ENCODE measurements around the gene DCBLD2.

Gene DCBLD2

DNA sequence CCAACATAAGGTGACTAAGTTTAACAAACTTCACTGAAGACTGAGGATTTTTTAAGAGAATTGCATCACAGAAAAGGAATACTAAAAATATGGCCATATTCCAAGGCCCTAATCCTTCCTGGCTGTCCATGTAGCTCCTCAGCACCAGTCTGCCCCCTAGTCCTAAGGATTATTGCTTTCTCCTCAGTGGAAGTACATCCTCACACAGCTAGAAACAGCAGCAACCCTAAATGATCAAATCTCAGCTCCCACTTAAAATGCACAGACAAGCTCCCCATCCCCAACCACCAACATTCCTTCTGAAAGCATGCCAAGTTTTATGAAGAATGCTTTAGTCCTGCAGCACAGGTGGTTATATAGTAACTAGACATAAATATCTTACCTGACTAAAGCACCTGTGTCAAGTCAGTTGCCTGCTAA, 123.7 kb downstream of the DCBLD2 start:
- H3K9me3 Mint-ChIP-seq: no peaks in the 10 kb centered on the region
- no peaks in the 10 kb centered on the region for H3K4me1 Mint-ChIP-seq
- no peaks in the 10 kb centered on the region for H3K36me3 Mint-ChIP-seq
- no peak overlapping the region for H3K27ac Mint-ChIP-seq
- H3K27me3 Mint-ChIP-seq: peaks cover 11% of the 10 kb centered on the region
- H3K4me3 Mint-ChIP-seq: no peak overlapping the region

DNA sequence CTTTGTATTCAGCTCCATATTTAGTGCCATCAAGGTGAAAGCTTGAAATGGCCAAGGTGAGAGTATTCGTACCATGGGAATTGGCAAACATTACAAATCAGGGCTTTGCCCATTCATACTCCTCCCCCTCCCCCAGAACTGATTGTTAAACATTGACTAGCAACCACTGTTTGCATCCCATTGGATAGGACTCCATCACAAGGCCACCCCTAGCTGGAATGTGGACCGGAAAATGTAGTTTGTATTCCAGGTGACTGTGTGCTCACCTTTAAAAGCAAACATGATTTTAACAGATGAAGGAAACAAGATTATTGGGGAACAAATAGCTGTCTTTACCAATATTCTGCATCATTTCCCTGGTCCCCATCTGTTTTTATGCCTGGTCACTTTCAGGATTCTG, 124.2 kb downstream of the DCBLD2 start:
- peaks cover 11% of the 10 kb centered on the region for H3K27me3 Mint-ChIP-seq
- no peaks in the 10 kb centered on the region for H3K36me3 Mint-ChIP-seq

DNA sequence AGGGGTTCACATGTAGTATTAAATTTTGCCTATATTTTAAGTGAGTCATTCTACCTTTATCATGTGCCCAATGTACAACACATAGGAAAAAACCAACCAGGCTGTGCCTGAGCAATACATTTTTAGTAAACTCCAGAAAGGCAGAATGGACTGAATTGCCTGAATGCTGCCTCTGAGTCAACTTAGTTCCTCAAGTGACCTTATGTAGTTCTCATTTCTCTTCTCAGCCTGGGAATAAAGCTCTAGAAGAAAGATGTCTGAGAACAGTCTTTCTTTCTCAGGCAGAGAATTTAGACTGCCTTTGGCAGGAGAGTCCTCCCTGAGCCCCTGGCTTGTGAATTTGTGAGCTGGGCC, 125.4 kb downstream of the DCBLD2 start:
- Mint-ChIP-seq H3K9me3 (no peaks in the 10 kb centered on the region), H3K27me3 (peaks cover 11% of the 10 kb centered on the region), H3K27ac (no peak overlapping the region), H3K4me3 (no peak overlapping the region), H3K4me1 (no peaks in the 10 kb centered on the region), H3K36me3 (no peaks in the 10 kb centered on the region)

More for the DNA sequence above, 124.2 kb downstream of the DCBLD2 start:
- Mint-ChIP-seq H3K4me3 (no peak overlapping the region), H3K27ac (no peak overlapping the region), H3K4me1 (no peaks in the 10 kb centered on the region), H3K9me3 (no peaks in the 10 kb centered on the region)

DNA sequence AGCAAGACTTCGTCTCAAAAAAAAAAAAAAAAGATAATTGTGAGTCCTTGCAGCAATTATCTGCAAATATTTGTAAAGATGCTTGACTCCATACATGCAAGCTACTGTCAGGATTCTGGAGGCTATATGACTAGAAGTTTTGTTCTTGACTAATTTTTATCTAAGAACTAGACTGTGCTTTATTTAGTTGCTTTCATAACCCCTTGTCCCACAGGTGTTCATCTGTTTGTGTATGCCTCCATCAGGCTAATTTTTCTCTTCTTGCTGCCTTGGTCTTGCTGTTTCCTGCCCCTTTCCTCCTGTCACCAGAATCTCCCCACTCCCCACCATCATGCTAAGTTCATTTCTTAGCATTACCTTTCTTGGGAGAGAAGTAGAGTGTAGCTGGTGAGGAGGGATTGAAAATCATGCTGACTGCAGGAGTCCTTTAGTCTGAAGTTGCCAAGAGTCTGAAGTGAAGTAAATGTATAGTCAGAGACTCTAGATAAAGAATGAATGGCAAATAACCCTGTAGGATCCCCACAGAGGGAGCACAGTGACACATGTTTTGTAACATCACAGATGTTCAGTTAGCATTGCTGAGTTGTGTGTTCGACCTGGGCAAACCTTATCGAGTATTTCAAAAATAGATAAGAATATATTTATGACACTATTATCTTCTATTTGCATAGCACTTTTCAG, 125.9 kb downstream of the DCBLD2 start:
- H3K36me3 Mint-ChIP-seq: no peaks in the 10 kb centered on the region
- H3K4me3 Mint-ChIP-seq: no peak overlapping the region
- no peaks in the 10 kb centered on the region for H3K4me1 Mint-ChIP-seq
- no peak overlapping the region for H3K27ac Mint-ChIP-seq
- peaks cover 12% of the 10 kb centered on the region for H3K27me3 Mint-ChIP-seq
- H3K9me3 Mint-ChIP-seq: no peaks in the 10 kb centered on the region

DNA sequence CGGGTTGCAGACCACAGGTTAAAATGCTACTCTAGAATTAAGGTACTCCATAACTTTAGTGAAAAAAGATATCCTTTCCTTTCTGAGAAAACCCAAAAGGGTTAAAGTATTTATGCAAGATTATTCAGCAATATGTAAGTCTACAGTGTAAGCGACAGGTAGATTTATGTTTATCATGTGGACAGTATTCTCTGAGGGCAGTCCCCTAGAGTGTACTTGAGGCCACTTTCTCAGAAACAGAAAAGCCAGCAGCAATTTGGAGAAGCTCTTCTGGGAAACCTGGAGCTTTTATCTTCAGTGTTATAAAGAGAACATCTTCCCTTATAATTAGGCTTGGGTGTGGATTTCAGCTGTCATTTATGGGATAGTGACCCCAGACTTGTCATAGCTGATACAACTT, 129.5 kb downstream of the DCBLD2 start:
- no peak overlapping the region for H3K4me3 Mint-ChIP-seq
- no peak overlapping the region for H3K27ac Mint-ChIP-seq
- H3K4me1 Mint-ChIP-seq: no peaks in the 10 kb centered on the region
- H3K9me3 Mint-ChIP-seq: no peaks in the 10 kb centered on the region
- H3K36me3 Mint-ChIP-seq: no peaks in the 10 kb centered on the region
- peaks cover 16% of the 10 kb centered on the region for H3K27me3 Mint-ChIP-seq

DNA sequence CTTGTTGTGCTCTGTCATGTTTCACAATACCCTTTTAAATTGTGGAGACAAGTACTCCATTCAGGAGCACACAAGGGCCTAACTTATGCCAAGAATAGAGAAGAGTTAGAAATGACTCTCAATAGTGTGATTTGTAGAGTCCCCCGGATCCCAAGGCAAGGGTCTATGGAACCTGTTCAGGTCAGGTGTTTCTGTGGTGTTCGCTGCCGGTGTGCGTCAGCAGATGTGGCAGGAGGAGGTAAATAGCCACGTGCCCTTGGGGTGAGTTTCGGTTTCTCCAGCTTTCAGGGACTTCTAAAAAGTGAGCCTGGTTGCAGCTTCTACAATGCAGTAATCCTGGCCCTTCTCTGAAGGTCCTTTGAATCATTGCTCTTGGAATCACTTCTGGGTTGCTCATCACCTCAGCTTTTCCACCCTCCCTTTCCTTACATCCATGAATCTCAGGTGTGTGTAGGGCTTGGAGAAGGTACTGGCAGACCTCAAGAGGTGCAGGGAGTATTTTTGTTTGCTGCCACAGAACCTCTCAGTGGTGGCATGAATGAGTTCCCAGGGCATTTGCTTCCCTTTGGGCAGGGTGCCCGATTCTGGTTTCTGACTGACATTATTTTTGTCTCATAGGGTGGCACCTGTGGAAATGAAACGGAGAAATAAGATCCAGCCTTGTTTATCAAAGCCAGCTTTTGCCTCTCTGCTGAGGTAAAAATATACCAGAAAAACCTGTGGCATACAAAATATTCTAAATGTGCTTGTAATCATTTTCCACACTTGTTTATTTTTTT, 131.0 kb downstream of the DCBLD2 start:
- Mint-ChIP-seq H3K9me3 (no peaks in the 10 kb centered on the region), H3K27me3 (peaks cover 16% of the 10 kb centered on the region), H3K4me1 (no peaks in the 10 kb centered on the region), H3K4me3 (no peak overlapping the region), H3K27ac (no peak overlapping the region), H3K36me3 (no peaks in the 10 kb centered on the region)

DNA sequence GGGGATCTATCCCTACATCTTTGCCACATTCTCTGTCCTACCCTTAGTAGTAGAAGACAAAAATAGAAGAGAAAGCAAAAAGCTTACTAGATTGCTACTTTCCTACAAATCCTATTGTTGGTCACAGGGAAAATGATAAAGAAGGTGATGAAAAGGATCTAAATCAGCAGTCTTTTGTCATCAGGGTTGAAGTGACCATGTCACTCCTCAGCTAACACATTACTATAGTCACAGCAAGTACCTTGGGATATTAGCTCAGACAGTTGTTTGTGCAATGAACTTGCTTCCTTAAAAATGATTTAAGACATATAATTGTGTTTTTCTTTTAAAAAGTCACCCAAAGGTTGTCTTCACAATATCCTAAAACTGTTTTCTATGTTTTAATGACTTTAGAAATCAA, 132.0 kb downstream of the DCBLD2 start:
- no peaks in the 10 kb centered on the region for H3K36me3 Mint-ChIP-seq
- no peaks in the 10 kb centered on the region for H3K4me1 Mint-ChIP-seq
- no peak overlapping the region for H3K4me3 Mint-ChIP-seq
- no peak overlapping the region for H3K27ac Mint-ChIP-seq
- peaks cover 14% of the 10 kb centered on the region for H3K27me3 Mint-ChIP-seq
- no peaks in the 10 kb centered on the region for H3K9me3 Mint-ChIP-seq

DNA sequence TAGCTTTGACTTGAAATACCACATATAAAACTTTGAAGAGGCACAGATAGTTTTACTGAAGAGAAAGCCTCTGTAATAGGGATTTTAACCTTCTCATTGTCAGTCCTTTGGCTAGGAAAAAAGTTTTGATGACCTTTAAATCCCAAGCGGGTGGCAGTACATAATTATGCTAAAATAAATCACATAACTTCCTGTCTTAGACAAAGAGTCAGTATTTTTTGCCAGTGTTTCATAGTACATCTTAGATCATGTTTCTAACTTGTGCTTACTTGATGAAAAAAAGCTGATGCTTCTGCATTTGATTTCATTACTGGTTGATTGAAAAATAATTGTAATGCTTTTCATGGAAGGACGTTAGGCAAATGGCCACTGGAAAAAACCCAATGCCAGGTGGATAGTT, 132.5 kb downstream of the DCBLD2 start:
- H3K9me3 Mint-ChIP-seq: no peaks in the 10 kb centered on the region
- H3K4me1 Mint-ChIP-seq: no peaks in the 10 kb centered on the region
- peaks cover 13% of the 10 kb centered on the region for H3K27me3 Mint-ChIP-seq
- no peaks in the 10 kb centered on the region for H3K36me3 Mint-ChIP-seq
- H3K4me3 Mint-ChIP-seq: no peak overlapping the region
- H3K27ac Mint-ChIP-seq: no peak overlapping the region

DNA sequence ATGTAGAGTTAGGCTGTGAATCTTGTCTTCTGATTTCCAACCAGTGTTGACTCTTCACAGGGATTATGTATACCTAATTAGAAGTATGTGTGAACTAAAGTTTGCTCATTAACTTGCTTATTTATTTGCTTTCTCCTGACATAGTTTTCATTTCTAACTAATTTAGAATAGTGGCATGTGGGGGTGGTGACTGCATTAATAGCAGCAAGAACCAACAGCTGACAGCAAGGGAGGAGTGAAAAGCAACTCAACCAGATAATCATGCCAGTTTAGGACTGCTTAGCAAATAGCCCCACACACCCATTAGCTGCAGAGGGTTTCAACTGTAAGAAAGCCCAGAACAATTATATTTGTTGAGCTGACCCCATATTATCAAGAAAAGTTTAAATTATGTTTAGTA, 134.6 kb downstream of the DCBLD2 start:
- no peak overlapping the region for H3K27ac Mint-ChIP-seq
- H3K36me3 Mint-ChIP-seq: no peaks in the 10 kb centered on the region
- H3K4me3 Mint-ChIP-seq: no peak overlapping the region
- no peaks in the 10 kb centered on the region for H3K4me1 Mint-ChIP-seq
- H3K9me3 Mint-ChIP-seq: no peaks in the 10 kb centered on the region
- peaks cover 18% of the 10 kb centered on the region for H3K27me3 Mint-ChIP-seq

DNA sequence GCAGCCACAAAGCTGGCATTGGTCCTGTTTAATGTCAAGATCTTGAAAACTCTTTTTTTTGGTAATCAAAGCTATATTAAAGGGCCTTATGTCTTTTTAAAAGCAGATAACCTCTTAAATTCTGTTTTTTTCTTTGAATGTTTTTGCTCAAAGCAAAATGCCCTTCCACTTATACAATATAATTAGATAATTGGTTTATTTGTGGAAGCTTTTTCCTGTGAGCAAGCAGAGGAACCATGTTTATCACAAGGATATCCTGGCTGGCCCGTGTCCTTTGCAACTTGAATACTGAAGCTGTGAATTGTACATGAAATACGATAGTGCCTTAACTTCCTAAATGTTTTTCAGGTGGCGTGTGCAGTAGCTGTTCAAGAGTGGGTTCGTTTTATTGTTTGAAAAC, 135.8 kb downstream of the DCBLD2 start:
- H3K27me3 Mint-ChIP-seq: peaks cover 19% of the 10 kb centered on the region
- H3K36me3 Mint-ChIP-seq: no peaks in the 10 kb centered on the region
- no peaks in the 10 kb centered on the region for H3K4me1 Mint-ChIP-seq
- H3K9me3 Mint-ChIP-seq: no peaks in the 10 kb centered on the region
- H3K27ac Mint-ChIP-seq: no peak overlapping the region
- H3K4me3 Mint-ChIP-seq: no peak overlapping the region

DNA sequence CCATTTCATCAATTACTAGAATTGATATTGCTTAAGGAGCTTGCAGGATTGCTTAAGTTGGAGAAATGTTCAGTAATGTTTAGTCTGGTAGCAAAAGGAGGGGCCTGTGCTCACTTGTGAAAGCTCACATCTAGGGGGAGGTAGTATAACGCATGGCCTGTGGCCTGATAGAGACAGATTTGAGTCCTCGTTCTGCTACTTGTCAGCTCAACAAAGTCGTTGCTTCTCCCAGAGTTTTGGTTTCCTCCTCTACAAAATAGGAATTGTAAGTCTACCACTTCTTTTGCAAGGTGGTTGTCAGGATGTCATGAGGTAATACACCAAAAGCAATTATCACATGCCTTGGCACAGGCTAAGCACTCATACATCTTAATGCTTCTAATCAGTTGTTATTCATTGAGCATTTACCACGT, 137.0 kb downstream of the DCBLD2 start:
- no peaks in the 10 kb centered on the region for H3K4me1 Mint-ChIP-seq
- no peak overlapping the region for H3K4me3 Mint-ChIP-seq
- H3K27me3 Mint-ChIP-seq: peaks cover 15% of the 10 kb centered on the region
- no peaks in the 10 kb centered on the region for H3K9me3 Mint-ChIP-seq
- H3K36me3 Mint-ChIP-seq: no peaks in the 10 kb centered on the region
- no peak overlapping the region for H3K27ac Mint-ChIP-seq

DNA sequence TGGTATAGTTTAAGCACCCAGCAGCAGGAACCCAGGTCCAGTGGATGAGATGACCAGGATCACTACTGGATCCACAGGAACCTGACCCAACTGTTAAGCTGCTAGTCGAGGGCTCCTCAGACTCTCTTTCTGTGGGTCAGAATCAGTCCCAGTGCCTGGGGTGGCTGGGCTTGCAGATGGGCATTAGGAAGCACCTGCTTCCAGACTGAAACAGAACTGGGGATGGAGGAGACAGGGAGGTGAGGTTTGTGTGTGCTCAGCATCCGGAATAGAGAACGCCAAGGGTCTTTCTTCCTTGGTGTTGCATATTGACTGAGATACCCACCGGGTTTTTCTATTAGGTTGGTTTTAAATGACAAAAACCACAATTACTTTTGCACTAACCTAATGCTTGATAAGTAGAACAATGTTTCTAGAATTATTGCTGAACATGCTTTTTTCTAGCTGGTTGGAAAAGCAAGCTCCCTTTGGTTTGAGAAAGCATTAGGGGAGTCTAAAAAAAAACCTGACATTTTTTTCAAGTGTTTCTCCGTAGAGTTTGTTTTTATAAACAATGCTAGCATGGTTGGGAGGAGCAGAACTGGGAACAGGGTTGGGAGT, 137.6 kb downstream of the DCBLD2 start:
- H3K27me3 Mint-ChIP-seq: peaks cover 14% of the 10 kb centered on the region
- no peaks in the 10 kb centered on the region for H3K9me3 Mint-ChIP-seq
- H3K4me1 Mint-ChIP-seq: no peaks in the 10 kb centered on the region
- H3K36me3 Mint-ChIP-seq: no peaks in the 10 kb centered on the region
- no peak overlapping the region for H3K4me3 Mint-ChIP-seq
- no peak overlapping the region for H3K27ac Mint-ChIP-seq

DNA sequence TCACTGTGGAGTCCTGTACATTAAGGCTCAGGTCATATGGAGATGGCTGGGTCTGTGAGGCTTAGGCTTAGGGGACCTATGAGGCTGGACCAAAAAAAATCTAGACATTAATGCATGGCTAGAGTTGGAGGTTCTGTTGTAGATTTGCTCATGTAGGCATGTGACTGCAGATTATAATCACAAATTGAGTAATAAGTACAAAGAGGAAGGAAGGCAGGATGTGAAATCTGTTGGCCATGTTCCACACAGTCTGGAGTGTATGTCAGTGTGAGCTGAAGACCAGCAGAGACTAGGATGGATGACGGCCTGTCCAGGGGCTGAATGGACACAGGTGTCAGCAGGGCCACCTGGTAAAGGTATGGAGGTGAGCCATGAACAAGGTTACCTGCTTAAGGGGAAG, 138.4 kb downstream of the DCBLD2 start, which contains the start of gene ST3GAL6:
TSS of gene ST3GAL6 (plus strand) at position 265 of the 400 bp plus-strand sequence. CDS start 5,101 bp downstream, outside the sequence.
- Mint-ChIP-seq H3K36me3 (no peaks in the 10 kb centered on the region), H3K27ac (no peak within 1 kb of the TSS), H3K9me3 (no peaks in the 10 kb centered on the region), H3K27me3 (peaks cover 13% of the 10 kb centered on the region), H3K4me3 (no peak within 1 kb of the TSS), H3K4me1 (no peaks in the 10 kb centered on the region)

DNA sequence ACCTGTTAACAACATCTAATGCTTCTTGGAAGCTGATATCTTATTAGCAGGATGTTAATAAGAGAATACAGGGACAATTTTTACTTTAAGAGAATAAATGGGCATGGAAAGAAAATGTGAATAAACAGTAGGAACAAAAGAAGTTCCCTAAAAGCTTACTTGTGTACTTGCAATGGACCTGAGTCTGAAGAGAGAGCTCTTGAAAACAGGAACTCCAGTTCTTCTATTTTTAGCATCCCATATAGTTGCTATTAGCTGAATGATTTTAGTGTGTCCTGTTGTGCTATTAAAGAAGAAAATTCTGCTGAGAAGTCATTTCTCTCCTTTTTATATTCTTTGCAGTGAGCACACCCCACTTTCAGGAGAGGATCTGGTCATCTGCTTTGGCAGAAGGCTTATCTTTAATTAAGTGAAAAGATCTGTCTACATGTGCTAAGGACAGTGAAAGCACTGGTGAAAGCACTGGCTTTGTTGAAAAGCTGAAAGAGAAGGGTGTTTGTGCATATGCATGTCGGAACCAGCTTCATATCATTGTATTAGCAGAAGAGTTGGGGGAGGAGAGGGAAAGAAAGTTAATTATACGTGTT, 139.8 kb downstream of the DCBLD2 start:
- no peak overlapping the region for H3K27ac Mint-ChIP-seq
- H3K9me3 Mint-ChIP-seq: no peaks in the 10 kb centered on the region
- H3K4me1 Mint-ChIP-seq: no peaks in the 10 kb centered on the region
- H3K27me3 Mint-ChIP-seq: peaks cover 14% of the 10 kb centered on the region
- no peaks in the 10 kb centered on the region for H3K36me3 Mint-ChIP-seq
- H3K4me3 Mint-ChIP-seq: no peak overlapping the region

DNA sequence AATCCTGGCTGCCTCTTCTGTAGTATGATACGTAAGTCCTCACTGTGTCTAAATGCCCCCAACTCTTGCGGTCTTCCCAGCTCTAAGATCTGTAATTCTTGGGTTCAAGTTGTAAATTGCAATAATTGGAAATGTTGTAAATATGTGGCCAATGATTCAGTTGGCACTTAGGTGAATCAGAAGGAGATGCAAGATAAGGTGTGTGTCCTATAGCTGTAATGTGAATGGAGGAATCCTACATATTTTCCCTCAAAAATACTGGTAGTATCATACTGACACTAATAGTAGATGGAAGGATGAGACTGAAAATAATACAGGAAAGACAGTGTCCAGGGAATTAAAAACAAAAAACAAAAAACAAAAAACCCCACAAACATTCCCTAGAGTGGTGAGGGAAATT, 141.9 kb downstream of the DCBLD2 start:
- Mint-ChIP-seq H3K4me3 (no peak overlapping the region), H3K27me3 (peaks cover 14% of the 10 kb centered on the region), H3K27ac (no peak overlapping the region), H3K36me3 (no peaks in the 10 kb centered on the region), H3K4me1 (no peaks in the 10 kb centered on the region), H3K9me3 (no peaks in the 10 kb centered on the region)

DNA sequence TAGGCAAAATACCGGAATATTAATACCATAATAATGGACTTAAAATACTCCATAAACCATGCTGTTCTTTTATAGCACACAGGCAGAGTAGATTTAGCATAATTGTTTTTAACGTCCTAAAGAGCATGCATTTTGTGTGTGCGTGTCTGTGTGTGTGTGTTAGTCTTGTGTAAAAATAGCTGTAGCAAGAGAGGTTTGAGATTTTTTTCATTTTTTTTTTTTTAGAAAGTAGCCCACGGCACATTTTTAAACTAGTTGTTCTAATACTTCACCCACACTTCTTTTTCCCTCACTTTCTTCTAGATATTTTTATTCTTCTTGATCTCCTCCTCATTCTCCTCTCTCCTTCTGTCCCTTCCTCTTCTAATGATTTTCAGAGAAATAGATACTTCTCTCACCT, 145.9 kb downstream of the DCBLD2 start:
- no peaks in the 10 kb centered on the region for H3K36me3 Mint-ChIP-seq
- no peak overlapping the region for H3K27ac Mint-ChIP-seq
- no peaks in the 10 kb centered on the region for H3K4me1 Mint-ChIP-seq
- H3K9me3 Mint-ChIP-seq: no peaks in the 10 kb centered on the region
- H3K27me3 Mint-ChIP-seq: peaks cover 7% of the 10 kb centered on the region
- no peak overlapping the region for H3K4me3 Mint-ChIP-seq

All from activated naive CD4-positive, alpha-beta T cell treated with anti-CD3 and anti-CD28 coated beads, Interleukin-2, amount 50 U/mL, for 24 hours (primary cell).